ENCODE results near the gene ZFPM1. TPM values are rescaled to one million over a fixed set of nuclear protein-coding genes. Genes with fewer than 3 reads are reported as not detected.
"Not testable (repeated sequence)": the region's sequence is repeated elsewhere in the genome, so short reads cannot be mapped to it uniquely, and the experiment has no call there.

ZFPM1 gene
- total RNA-seq, 1 donor from 2014 or later: 5.5 TPM

DNA sequence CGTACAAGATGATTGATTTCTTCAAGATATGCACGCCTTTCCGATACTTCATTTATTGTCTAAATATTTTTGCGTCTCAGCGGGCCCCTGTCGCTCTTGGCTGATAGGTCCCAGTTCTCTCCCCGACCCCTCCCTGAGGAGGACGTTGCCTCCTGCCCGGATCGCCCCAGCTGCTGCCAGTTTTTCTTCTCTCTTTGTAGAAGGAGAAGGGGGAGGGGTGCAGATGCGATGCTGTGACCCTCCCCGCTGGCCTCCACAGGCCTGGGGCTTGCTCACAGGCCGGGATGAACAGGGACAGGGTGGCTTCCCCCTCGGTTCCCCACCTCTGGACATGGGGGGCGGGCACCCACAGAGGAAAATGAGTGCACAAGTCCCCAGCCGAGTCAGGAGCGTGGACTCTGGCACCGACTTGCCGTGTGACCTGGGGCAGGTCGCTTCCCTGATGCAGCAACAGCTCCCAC is 63.6 kb downstream of the ZFPM1 start:
- TF ChIP-seq, protein P1, sequence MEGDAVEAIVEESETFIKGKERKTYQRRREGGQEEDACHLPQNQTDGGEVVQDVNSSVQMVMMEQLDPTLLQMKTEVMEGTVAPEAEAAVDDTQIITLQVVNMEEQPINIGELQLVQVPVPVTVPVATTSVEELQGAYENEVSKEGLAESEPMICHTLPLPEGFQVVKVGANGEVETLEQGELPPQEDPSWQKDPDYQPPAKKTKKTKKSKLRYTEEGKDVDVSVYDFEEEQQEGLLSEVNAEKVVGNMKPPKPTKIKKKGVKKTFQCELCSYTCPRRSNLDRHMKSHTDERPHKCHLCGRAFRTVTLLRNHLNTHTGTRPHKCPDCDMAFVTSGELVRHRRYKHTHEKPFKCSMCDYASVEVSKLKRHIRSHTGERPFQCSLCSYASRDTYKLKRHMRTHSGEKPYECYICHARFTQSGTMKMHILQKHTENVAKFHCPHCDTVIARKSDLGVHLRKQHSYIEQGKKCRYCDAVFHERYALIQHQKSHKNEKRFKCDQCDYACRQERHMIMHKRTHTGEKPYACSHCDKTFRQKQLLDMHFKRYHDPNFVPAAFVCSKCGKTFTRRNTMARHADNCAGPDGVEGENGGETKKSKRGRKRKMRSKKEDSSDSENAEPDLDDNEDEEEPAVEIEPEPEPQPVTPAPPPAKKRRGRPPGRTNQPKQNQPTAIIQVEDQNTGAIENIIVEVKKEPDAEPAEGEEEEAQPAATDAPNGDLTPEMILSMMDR (IDR thresholded peaks at IDR 0.05): no peak
- H3K27me3 ChIP-seq: no peaks in the 10 kb centered on the region

DNA sequence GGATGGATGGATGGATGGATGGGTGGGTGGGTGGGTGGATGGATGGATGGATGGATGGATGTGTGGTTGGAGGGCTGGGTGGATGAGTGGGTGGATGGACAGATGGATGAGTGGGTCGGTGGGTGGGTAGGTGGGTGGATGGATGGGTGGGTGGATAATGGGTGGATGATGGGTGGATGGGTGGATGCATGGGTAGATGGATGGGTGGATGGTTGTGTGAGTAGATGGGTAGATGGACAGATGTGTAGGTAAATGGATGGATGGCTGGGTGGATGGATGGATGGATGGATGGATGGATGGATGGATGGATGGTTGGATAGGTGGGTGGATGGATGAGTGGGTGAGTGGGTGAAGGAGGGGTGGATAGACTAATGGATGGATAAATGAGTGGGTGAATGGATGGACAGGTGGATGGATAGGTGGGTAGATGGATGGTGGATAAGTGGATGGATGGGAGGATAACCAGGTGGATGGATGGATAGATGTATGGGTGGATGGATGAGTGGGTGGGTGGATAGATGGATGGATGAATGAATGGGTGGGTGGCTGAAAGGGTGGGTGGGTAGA is 64.2 kb downstream of the ZFPM1 start:
- H3K4me1 ChIP-seq; H3K36me3 ChIP-seq; H3K4me3 ChIP-seq; intact Hi-C loops (cut with DNase I); H3K27me3 ChIP-seq; H3K9me3 ChIP-seq; H3K27ac ChIP-seq; DNase-seq (ENCODE audit: low spot score in 2 of 2): not testable (repeated sequence)

More for the DNA sequence above, 63.6 kb downstream of the ZFPM1 start:
- intact Hi-C loops (cut with DNase I): no loop called here
- H3K4me1 ChIP-seq: no peaks in the 10 kb centered on the region
- no peak for DNase-seq (ENCODE audit: low spot score in 2 of 2)
- no peak overlapping the region for H3K4me3 ChIP-seq
- H3K36me3 ChIP-seq: no peaks in the 10 kb centered on the region
- H3K27ac ChIP-seq: no peak overlapping the region
- H3K9me3 ChIP-seq: no peaks in the 10 kb centered on the region

DNA sequence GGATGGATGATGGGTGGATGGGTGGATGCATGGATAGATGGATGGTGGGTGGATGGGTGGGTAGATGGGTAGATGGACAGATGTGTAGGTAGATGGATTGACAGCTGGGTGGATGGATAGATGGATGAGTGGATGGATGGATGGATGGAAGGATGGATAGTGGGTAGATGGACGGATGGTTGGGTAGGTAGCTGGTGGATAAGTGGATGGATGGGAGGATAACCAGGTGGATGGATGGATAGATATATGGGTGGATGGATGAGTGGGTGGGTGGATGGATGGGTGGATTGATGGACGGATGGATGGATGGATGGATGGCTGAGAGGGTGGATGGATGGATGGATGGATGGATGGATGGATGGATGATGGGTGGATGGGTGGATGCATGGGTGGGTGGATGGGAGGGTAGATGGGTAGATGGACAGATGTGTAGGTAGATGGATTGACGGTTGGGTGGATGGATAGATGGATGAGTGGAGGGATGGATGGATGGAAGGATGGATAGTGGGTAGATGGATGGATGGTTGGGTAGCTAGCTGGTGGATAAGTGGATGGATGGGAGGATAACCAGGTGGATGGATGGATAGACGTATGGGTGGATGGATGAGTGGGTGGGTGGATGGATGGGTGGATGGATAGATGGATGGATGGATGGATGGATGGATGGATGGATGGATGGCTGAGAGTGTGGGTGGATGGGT is 65.5 kb downstream of the ZFPM1 start:
- H3K9me3 ChIP-seq; H3K27me3 ChIP-seq; DNase-seq (ENCODE audit: low spot score in 2 of 2); intact Hi-C loops (cut with DNase I); H3K4me3 ChIP-seq; H3K27ac ChIP-seq; H3K36me3 ChIP-seq; H3K4me1 ChIP-seq: not testable (repeated sequence)

DNA sequence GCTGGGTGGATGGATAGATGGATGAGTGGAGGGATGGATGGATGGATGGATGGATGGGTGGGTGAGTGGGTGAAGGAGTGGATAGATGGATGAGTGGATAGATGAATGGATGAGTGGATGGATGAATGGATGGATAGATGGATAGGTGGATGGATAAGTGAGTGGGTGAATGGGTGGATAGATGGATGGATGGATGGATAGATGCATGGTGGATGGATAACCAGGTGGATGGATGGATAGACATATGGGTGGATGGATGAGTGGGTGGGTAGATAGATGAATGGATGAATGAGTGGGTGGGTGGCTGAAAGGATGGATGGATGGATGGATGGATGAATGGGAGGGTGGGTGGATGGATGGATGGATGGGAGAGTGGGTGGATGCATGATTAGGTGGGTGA is 66.2 kb downstream of the ZFPM1 start:
- TF ChIP-seq, protein P1 (IDR thresholded peaks at IDR 0.05): no peak
- no peaks in the 10 kb centered on the region for H3K4me1 ChIP-seq
- H3K27me3 ChIP-seq: no peaks in the 10 kb centered on the region
- intact Hi-C loops (cut with DNase I): no loop called here
- no peaks in the 10 kb centered on the region for H3K9me3 ChIP-seq
- no peak overlapping the region for H3K4me3 ChIP-seq
- no peak for DNase-seq (ENCODE audit: low spot score in 2 of 2)
- H3K27ac ChIP-seq: no peak overlapping the region
- H3K36me3 ChIP-seq: no peaks in the 10 kb centered on the region

DNA sequence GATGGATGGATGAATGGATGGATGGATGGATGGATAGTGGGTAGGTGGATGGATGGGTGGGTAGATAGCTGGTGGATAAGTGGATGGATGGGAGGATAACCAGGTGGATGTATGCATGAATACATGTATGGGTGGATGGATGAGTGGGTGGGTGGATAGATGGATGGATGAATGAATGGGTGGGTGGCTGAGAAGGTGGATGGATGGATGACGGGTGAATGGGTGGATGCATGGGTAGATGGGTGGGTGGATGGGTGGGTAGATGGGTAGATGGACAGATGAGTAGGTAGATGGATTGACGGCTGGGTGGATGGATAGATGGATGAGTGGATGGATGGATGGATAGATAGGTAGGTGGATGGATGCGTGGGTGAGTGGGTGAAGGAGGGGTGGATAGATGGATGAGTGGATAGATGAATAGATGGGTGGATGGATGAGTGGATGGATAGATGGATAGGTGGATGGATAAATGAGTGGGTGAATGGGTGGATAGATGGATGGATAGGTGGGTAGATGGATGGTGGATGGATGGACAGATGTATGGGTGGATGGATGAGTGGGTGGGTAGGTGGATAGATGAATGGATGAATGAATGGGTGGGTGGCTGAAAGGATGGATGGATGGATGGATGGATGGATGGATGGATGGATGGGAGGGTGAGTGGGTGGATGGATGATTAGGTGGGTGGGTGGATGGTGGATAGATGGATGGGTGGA is 67.0 kb downstream of the ZFPM1 start:
- TF ChIP-seq, protein P1 (IDR thresholded peaks at IDR 0.05): no peak
- Histone ChIP-seq H3K27me3 (no peaks in the 10 kb centered on the region), H3K4me1 (no peaks in the 10 kb centered on the region), H3K9me3 (no peaks in the 10 kb centered on the region), H3K36me3 (no peaks in the 10 kb centered on the region), H3K27ac (no peak overlapping the region), H3K4me3 (no peak overlapping the region)
- intact Hi-C loops (cut with DNase I): no loop called here
- no peak for DNase-seq (ENCODE audit: low spot score in 2 of 2)

DNA sequence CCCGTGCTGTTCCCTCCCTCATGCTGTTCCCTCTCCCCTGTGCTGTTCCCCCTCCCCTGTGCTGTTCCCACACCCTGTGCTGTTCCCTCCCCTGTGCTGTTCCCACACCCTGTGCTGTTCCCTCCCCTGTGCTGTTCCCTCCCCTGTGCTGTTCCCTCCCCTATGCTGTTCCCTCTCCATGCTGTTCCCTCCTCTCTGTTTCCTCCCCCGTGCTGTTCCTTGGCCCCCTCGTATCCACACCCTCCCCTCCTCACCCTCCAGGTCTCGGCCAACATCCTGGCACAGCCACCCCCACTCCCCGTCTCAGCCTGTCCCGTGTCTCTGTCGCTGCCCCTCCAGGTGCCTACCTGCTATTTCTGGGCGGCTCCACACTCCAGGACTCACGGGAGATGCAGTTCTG is 68.6 kb downstream of the ZFPM1 start:
- DNase-seq (ENCODE audit: low spot score in 2 of 2): no peak
- TF ChIP-seq, protein P1 (IDR thresholded peaks at IDR 0.05): no peak
- Histone ChIP-seq H3K4me3 (no peak overlapping the region), H3K27me3 (no peaks in the 10 kb centered on the region), H3K4me1 (no peaks in the 10 kb centered on the region), H3K27ac (no peak overlapping the region), H3K9me3 (no peaks in the 10 kb centered on the region), H3K36me3 (no peaks in the 10 kb centered on the region)
- intact Hi-C loops (cut with DNase I): no loop called here

Measured in ascending aorta (tissue), 2 donors.